SK-N-SH (cell line): Measurements from ENCODE around the gene TBC1D8. TPM values are rescaled to one million over a fixed set of nuclear protein-coding genes. Genes with fewer than 3 reads are reported as not detected.
A peak's percentile ranks its signal among the peaks of the same experiment; 100 is the strongest.

Source experiments
- CTCF ChIA-PET: fragments of 300-600, 350-600 bp; formaldehyde crosslinking; extraction: SDS; loops from one replicate; lab custom pipeline; 2021; lab: Yijun Ruan, JAX
- POLR2A ChIA-PET: fragments of 350-600 bp; sonication (Branson Sonifier 250); formaldehyde crosslinking; extraction: SDS; loops from one replicate; lab custom pipeline; 2020; ENCODE audit warnings: antibody characterized with exemption, inconsistent platforms; lab: Yijun Ruan, JAX
- DNase-seq: peaks from one replicate; pipeline ENCODE4 v3.0.0; 2012
- H2AFZ ChIP-seq: fragments of 200-600 bp; sonication (generic); 2 replicates; pipeline ENCODE4 v1.8.1; 2016; ENCODE audit warnings: antibody characterized with exemption, mild to moderate bottlenecking, low read depth
- H3F3A ChIP-seq: fragments of 200-600 bp; sonication (generic); replicated peaks from 2 replicates; pipeline ENCODE3; 2016; ENCODE audit warnings: antibody characterized with exemption, mild to moderate bottlenecking; ENCODE audit not compliant: insufficient read depth
- H3K27ac ChIP-seq, 2 experiments: fragments of 200-500 bp in 1 of 2; fragments of 200-600 bp in 1 of 2; sonication (Bioruptor generic) in 1 of 2; sonication (generic), shearing (Covaris generic) in 1 of 2; 2 replicates each; pipeline versions ENCODE4 v1.5.1 to v1.6.1; 2014 to 2016; ENCODE audit warnings: low read depth in 2 of 2, inconsistent platforms in 1 of 2, low read length in 1 of 2, mild to moderate bottlenecking in 1 of 2, mixed read lengths in 1 of 2
- H3K27me3 ChIP-seq: fragments of 200-600 bp; sonication (generic), shearing (Covaris generic); 2 replicates; pipeline ENCODE4 v1.6.1; 2016; ENCODE audit warnings: mixed run types; ENCODE audit not compliant: insufficient read depth
- H3K36me3 ChIP-seq, 2 experiments: fragments of 200-500 bp in 1 of 2; fragments of 200-600 bp in 1 of 2; sonication (Bioruptor generic) in 1 of 2; sonication (generic) in 1 of 2; replicated peaks in 1 of 2; 2 replicates each; pipeline versions ENCODE3 to v1.5.1; 2014 to 2016; ENCODE audit warnings: low read length in 1 of 2, mild to moderate bottlenecking in 1 of 2; ENCODE audit not compliant: insufficient read depth in 2 of 2, control insufficient read depth in 1 of 2
- H3K4me1 ChIP-seq, 2 experiments: fragments of 200-500 bp in 1 of 2; fragments of 200-600 bp in 1 of 2; sonication (Bioruptor generic) in 1 of 2; sonication (generic), shearing (Covaris generic) in 1 of 2; 2 replicates each; pipeline versions ENCODE4 v1.5.1 to v1.6.1; 2014 to 2016; ENCODE audit warnings: low read depth in 1 of 2, low read length in 1 of 2, mixed run types in 1 of 2; ENCODE audit not compliant: insufficient read depth in 2 of 2, control insufficient read depth in 1 of 2
- H3K4me2 ChIP-seq: fragments of 200-600 bp; sonication (generic), shearing (Covaris generic); 2 replicates; pipeline ENCODE4 v1.6.1; 2017; ENCODE audit warnings: mixed run types
- H3K4me3 ChIP-seq, 2 experiments: fragments of 200-500 bp in 1 of 2; fragments of 200-600 bp in 1 of 2; sonication (Bioruptor generic) in 1 of 2; sonication (generic), shearing (Covaris generic) in 1 of 2; 2 replicates each; pipeline versions ENCODE4 v1.5.1 to v1.8.1; 2014 to 2016; ENCODE audit warnings: low read depth in 2 of 2, inconsistent platforms in 1 of 2, low read length in 1 of 2, mild to moderate bottlenecking in 1 of 2, mixed read lengths in 1 of 2, moderate library complexity in 1 of 2
- H3K79me2 ChIP-seq: fragments of 200-600 bp; sonication (generic); 2 replicates; pipeline ENCODE4 v1.8.1; 2017; ENCODE audit warnings: mild to moderate bottlenecking; ENCODE audit not compliant: insufficient read depth
- H3K9ac ChIP-seq: fragments of 200-600 bp; sonication (generic); 2 replicates; pipeline ENCODE4 v1.6.1; 2017; ENCODE audit warnings: mixed run types
- H3K9me2 ChIP-seq: fragments of 200-600 bp; sonication (generic); 2 replicates; pipeline ENCODE4 v1.6.1; 2017; ENCODE audit warnings: mixed run types
- H3K9me3 ChIP-seq: fragments of 200-600 bp; sonication (generic); 2 replicates; pipeline ENCODE4 v1.6.1; 2017; ENCODE audit warnings: mixed run types, mild to moderate bottlenecking, moderate library complexity
- H4K20me1 ChIP-seq: fragments of 200-600 bp; sonication (generic); 2 replicates; pipeline ENCODE4 v1.6.1; 2017; ENCODE audit warnings: mild to moderate bottlenecking, mixed run types; ENCODE audit not compliant: insufficient read depth
- ELF1 ChIP-seq: IDR thresholded peaks from 2 replicates; pipeline ENCODE4 v1.4.0; 2012
- FOXJ3 ChIP-seq: sonication (generic); formaldehyde crosslinking; IDR thresholded peaks from 2 replicates; pipeline ENCODE4 v1.5.1; 2020; ENCODE audit warnings: mild to moderate bottlenecking, missing genetic modification reagents
- GABPA ChIP-seq: IDR thresholded peaks from 2 replicates; pipeline ENCODE4 v1.4.0; 2012; ENCODE audit warnings: low read depth, mild to moderate bottlenecking
- POLR2AphosphoS5 ChIP-seq: IDR thresholded peaks from 2 replicates; pipeline ENCODE4 v1.6.1; 2012; ENCODE audit warnings: low read depth, low read length
- REST ChIP-seq: IDR thresholded peaks from 2 replicates; pipeline ENCODE4 v1.6.1; 2012; ENCODE audit warnings: mild to moderate bottlenecking, low read depth, low read length, moderate library complexity
- RFX5 ChIP-seq: IDR thresholded peaks from 2 replicates; pipeline ENCODE4 v1.6.1; 2012; ENCODE audit warnings: mild to moderate bottlenecking, improper control_type of control experiment, low read length
- RXRA ChIP-seq: IDR thresholded peaks from 2 replicates; pipeline ENCODE4 v1.4.0; 2012; ENCODE audit warnings: low read depth, mild to moderate bottlenecking, borderline replicate concordance
- SIN3A ChIP-seq: IDR thresholded peaks from 2 replicates; pipeline ENCODE4 v1.6.1; 2012; ENCODE audit warnings: low read depth, mild to moderate bottlenecking, low read length, moderate library complexity, borderline replicate concordance
- TAF1 ChIP-seq: IDR thresholded peaks from 2 replicates; pipeline ENCODE4 v1.6.1; 2012; ENCODE audit warnings: low read depth, mild to moderate bottlenecking, low read length, moderate library complexity, borderline replicate concordance
- ZBTB33 ChIP-seq: IDR thresholded peaks from 2 replicates; pipeline ENCODE4 v1.4.0; 2012; ENCODE audit warnings: low read depth, borderline replicate concordance
- WGBS: methylation state at CpG from one replicate; pipeline ENCODE4 v1.1.6; 2017; ENCODE audit warnings: low lambda C conversion rate; 5-methylcytosine and 5-hydroxymethylcytosine counted together
- polyA plus RNA-seq, 3 experiments: library from polyadenylated mRNA; depleted of rRNA; stranded (reverse); fragments of >200 nt; gene quantifications; 2 replicates each; pipeline ENCODE4 v1.2.3, GENCODE V29; 2012

Gene TBC1D8
- polyA plus RNA-seq, 1 of the 3 experiments (the other 2 are of a cell fraction): 5.3 TPM

GRCh38 chr2:101115664-101116063 is 35.5 kb downstream of the TBC1D8 start (continued):
- TF ChIP-seq REST (no peak), ZBTB33 (no peak), RXRA (no peak), RFX5 (no peak), ELF1 (no peak), FOXJ3 (no peak), GABPA (no peak)
- TF ChIP-seq, all 33 proteins: peak for 0

- Histone ChIP-seq H3K27me3 (no peaks in the 10 kb centered on the region), H3K27ac (peak overlapping the region in 1 of 2 experiments; percentile 97; a peak in 2 of 4 replicates), H4K20me1 (no peaks in the 10 kb centered on the region), H3F3A (no peaks in the 10 kb centered on the region), H3K9ac (no peak overlapping the region), H3K9me3 (no peaks in the 10 kb centered on the region), H2AFZ (no peak overlapping the region), H3K4me1 (peaks cover 7 to 59% of the 10 kb centered on the region in 2 experiments; a peak in 3 of 4 replicates), H3K4me2 (no peak overlapping the region), H3K36me3 (no peaks in the 10 kb centered on the region), H3K79me2 (no peaks in the 10 kb centered on the region), H3K9me2 (no peaks in the 10 kb centered on the region), H3K4me3 (no peak overlapping the region)
- ChIA-PET POLR2A (no interaction called here), CTCF (interaction anchor here (1.0 to 1.4 kb wide), 2 partner anchors 91 to 505 kb away, joined by 3 read pairs; no protein-coding TSS in a partner anchor)
- DNase-seq: no peak
- TF ChIP-seq SIN3A (no peak), POLR2AphosphoS5 (no peak), TAF1 (no peak)
- whole genome bisulfite sequencing: 84% methylated on average over 6 of the region's 6 CpGs
Measured at GRCh38 chr2:101114815-101115214, 36.4 kb downstream of the TBC1D8 start.
